Bronchial epithelial cell (primary cell): ENCODE data around the gene MICAL2. TPM values are rescaled to one million over a fixed set of nuclear protein-coding genes. Genes with fewer than 3 reads are reported as not detected.

Experiments used
- DNase-seq: peaks from one replicate; pipeline ENCODE4 v3.0.0-alpha.2; 2010; ENCODE audit warnings: low read depth
- FAIRE-seq: peaks from 2 replicates; lab custom pipeline; 2011; peaks lifted over from hg19 to GRCh38; lab: Jason Lieb, UNC
- H3K27me3 ChIP-seq: 2 replicates; pipeline ENCODE4 v1.5.1; 2011; ENCODE audit warnings: low read length; ENCODE audit not compliant: control insufficient read depth, insufficient read depth
- H3K36me3 ChIP-seq: 2 replicates; pipeline ENCODE4 v1.5.1; 2011; ENCODE audit warnings: low read length; ENCODE audit not compliant: control insufficient read depth, insufficient read depth
- H3K4me3 ChIP-seq: 2 replicates; pipeline ENCODE4 v1.5.1; 2011; ENCODE audit warnings: mild to moderate bottlenecking, low read depth, low read length, control low read depth
- total RNA-seq: library from RNA; depleted of rRNA; stranded (reverse); fragments of >200 nt; gene quantifications from 2 replicates; pipeline ENCODE4 v1.2.1, GENCODE V29; 2014
- TF ChIP-seq, protein P1 (sequence below): IDR thresholded peaks from 2 replicates; pipeline ENCODE4 v1.5.1; 2011; ENCODE audit warnings: mild to moderate bottlenecking, moderate library complexity, low read length, control low read depth, inconsistent platforms; ENCODE audit not compliant: insufficient read depth, severe bottlenecking

Gene MICAL2
- total RNA-seq, 1 donor from 2014 or later, result 75.0 TPM

GRCh38 chr11:12163181-12163941, 53.0 kb downstream of the MICAL2 start:
- H3K27me3 ChIP-seq, result no peaks in the 10 kb centered on the region
- TF ChIP-seq, protein P1, sequence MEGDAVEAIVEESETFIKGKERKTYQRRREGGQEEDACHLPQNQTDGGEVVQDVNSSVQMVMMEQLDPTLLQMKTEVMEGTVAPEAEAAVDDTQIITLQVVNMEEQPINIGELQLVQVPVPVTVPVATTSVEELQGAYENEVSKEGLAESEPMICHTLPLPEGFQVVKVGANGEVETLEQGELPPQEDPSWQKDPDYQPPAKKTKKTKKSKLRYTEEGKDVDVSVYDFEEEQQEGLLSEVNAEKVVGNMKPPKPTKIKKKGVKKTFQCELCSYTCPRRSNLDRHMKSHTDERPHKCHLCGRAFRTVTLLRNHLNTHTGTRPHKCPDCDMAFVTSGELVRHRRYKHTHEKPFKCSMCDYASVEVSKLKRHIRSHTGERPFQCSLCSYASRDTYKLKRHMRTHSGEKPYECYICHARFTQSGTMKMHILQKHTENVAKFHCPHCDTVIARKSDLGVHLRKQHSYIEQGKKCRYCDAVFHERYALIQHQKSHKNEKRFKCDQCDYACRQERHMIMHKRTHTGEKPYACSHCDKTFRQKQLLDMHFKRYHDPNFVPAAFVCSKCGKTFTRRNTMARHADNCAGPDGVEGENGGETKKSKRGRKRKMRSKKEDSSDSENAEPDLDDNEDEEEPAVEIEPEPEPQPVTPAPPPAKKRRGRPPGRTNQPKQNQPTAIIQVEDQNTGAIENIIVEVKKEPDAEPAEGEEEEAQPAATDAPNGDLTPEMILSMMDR, result no peak
- FAIRE-seq, result no peak
- H3K4me3 ChIP-seq, result no peak overlapping the region
- DNase-seq, result no peak
- peaks cover 15% of the 10 kb centered on the region for H3K36me3 ChIP-seq

GRCh38 chr11:12164061-12165014, 53.9 kb downstream of the MICAL2 start:
- no peak for FAIRE-seq
- peak; percentile 72 for DNase-seq
- TF ChIP-seq, protein P1, result no peak
- no peak overlapping the region for H3K4me3 ChIP-seq
- H3K27me3 ChIP-seq, result no peaks in the 10 kb centered on the region
- H3K36me3 ChIP-seq, result peaks cover 15% of the 10 kb centered on the region

- H3K4me3 ChIP-seq, result no peak overlapping the region
- H3K27me3 ChIP-seq, result no peaks in the 10 kb centered on the region
- TF ChIP-seq, protein P1, result no peak
- H3K36me3 ChIP-seq, result peaks cover 12% of the 10 kb centered on the region
- no peak for FAIRE-seq
- DNase-seq, result peak; percentile 71
Measured at GRCh38 chr11:12165237-12165875, 55.0 kb downstream of the MICAL2 start.

DNA sequence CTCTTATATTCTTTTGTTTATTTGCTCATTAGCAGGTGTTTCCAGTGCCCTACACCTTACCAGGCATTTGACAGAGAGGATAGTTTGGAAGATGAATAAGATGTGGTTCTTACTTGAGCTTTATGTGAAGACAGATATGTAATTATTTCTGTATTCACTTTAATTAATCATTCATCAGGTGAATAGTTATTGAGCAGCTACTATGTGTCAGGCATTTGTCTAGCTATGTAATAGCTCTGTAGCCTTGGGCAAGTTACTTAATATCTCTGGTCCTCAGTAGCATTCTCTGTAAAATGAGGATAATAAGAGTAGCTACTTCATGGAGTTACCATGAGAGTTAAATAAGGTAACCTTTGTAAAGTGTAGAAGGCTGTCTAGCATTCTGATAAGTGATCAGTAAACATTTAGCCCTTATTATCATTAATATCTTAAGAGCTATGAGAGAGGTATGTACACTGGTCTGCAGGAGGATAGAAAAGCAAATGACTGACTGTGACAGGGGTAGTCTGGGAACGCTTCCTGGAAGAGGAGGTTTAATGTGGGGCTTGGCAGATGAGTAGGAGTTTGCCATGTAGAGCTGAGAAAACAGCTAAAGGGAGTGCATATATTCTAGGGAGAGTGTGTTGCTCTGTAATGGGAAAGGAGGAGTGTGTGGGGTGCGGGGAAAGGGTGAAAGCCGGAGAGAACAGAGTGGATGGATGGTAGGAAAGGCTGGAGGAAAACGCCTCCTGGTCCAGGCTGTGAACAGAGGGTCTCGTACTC, 56.1 kb downstream of the MICAL2 start:
- TF ChIP-seq, protein P1, result no peak
- FAIRE-seq, result no peak
- H3K4me3 ChIP-seq, result no peak overlapping the region
- no peaks in the 10 kb centered on the region for H3K27me3 ChIP-seq
- peaks cover 14% of the 10 kb centered on the region for H3K36me3 ChIP-seq
- DNase-seq, result peak; percentile 63
